ENCODE measurements around the gene GAK. TPM values are rescaled to one million over a fixed set of nuclear protein-coding genes. Genes with fewer than 3 reads are reported as not detected.

The GAK gene
- total and polyA plus RNA-seq, 2 of the 13 experiments (the other 11 are each of a cell fraction or from before 2014, with no cell fraction given), result 17.5 to 44.3 TPM

GRCh38 chr4:914531-914930, 17.6 kb downstream of the GAK start:
- Histone ChIP-seq H3K36me3 (replicated peaks in 1 of 2; ENCODE audit: control insufficient read depth in 1 of 2, insufficient read depth in 2 of 2, low read length in 2 of 2) (peaks cover 9 to 23% of the 10 kb centered on the region in 2 experiments; a peak in 4 of 5 replicates), H3K4me1 (ENCODE audit: insufficient read depth, low read length) (no peaks in the 10 kb centered on the region), H3K9ac (ENCODE audit: insufficient read depth, low read depth, low read length) (no peak overlapping the region), H4K20me1 (ENCODE audit: insufficient read depth, low read length) (no peaks in the 10 kb centered on the region), H3K27me3 (ENCODE audit: control insufficient read depth in 1 of 2, insufficient read depth in 2 of 2, low read length in 2 of 2) (no peaks in the 10 kb centered on the region), H3K4me2 (ENCODE audit: low read depth, low read length) (no peak overlapping the region), H3K27ac (ENCODE audit: extremely low read length, insufficient read depth, low read length) (no peak overlapping the region), H3K4me3 (replicated peaks in 1 of 3; ENCODE audit: insufficient read depth in 1 of 3, low read depth in 2 of 3, low read length in 3 of 3) (no peak overlapping the region), H3K79me2 (ENCODE audit: insufficient read depth, low read length) (peaks cover 43% of the 10 kb centered on the region), H3K9me3 (ENCODE audit: low read length) (no peaks in the 10 kb centered on the region), H2AFZ (ENCODE audit: low read length) (no peak overlapping the region)
- FAIRE-seq (no peak), ATAC-seq (no peak), DNase-seq (ENCODE audit: low spot score) (no peak)
- 100% methylated on average over 5 of the region's 21 CpGs for WGBS (ENCODE audit: low lambda C conversion rate)
- ChIA-PET POLR2A (no interaction called here), CTCF (ENCODE audit: low intra/inter-chr PET ratio, low total read pairs) (no interaction called here)
- TF ChIP-seq KLF11 (CRISPR knock-in tag; IDR thresholded peaks at IDR 0.05), result no peak
- no peak for TF ChIP-seq HNRNPL (IDR thresholded peaks at IDR 0.05; ENCODE audit: low read depth, low read length)
- no peak for TF ChIP-seq ZNF761 (CRISPR knock-in tag; conservative IDR thresholded peaks at IDR 0.05)
- TF ChIP-seq ZNF282 (IDR thresholded peaks at IDR 0.05; ENCODE audit: partially characterized antibody), result no peak
- no peak for TF ChIP-seq CENPX (CRISPR knock-in tag; IDR thresholded peaks at IDR 0.05)
- intact Hi-C loops (cut with micrococcal nuclease; ENCODE audit: unreplicated experiment), result no loop called here
- no TSS peak for BruUV-seq (replicated peaks)
- in situ Hi-C loops (cut with HindIII; ENCODE audit: extremely low pct_ligation_motif_present, low pct_unique_long_range_greater_than_20kb), result no loop called here

DNA sequence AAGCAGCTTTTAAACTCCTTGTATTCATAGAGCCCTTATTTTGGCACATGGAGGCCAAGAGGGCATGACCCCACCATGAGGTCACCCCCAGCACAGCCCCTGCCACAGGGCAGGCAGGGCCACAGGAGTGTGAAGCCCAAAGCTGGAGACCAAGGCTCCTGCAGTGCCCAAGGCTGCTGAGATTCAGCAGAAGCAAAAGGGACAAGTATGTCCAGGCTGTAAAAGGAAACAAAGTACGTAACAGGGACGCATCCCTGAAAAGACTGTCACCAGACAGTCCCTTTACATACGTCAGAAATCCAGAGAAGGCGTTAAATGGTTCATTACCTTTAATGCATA, 18.9 kb downstream of the GAK start:
- H3K27ac ChIP-seq (ENCODE audit: extremely low read length, insufficient read depth, low read length), result no peak overlapping the region

More for the DNA sequence above, 18.9 kb downstream of the GAK start:
- ChIA-PET POLR2A (no interaction called here), CTCF (ENCODE audit: low intra/inter-chr PET ratio, low total read pairs) (no interaction called here)
- Histone ChIP-seq H3K36me3 (replicated peaks in 1 of 2; ENCODE audit: control insufficient read depth in 1 of 2, insufficient read depth in 2 of 2, low read length in 2 of 2) (peaks cover 11 to 26% of the 10 kb centered on the region in 2 experiments; a peak in 4 of 5 replicates), H2AFZ (ENCODE audit: low read length) (no peak overlapping the region), H3K4me3 (replicated peaks in 1 of 3; ENCODE audit: insufficient read depth in 1 of 3, low read depth in 2 of 3, low read length in 3 of 3) (no peak overlapping the region), H3K9ac (ENCODE audit: insufficient read depth, low read depth, low read length) (no peak overlapping the region), H3K27me3 (ENCODE audit: control insufficient read depth in 1 of 2, insufficient read depth in 2 of 2, low read length in 2 of 2) (no peaks in the 10 kb centered on the region), H3K79me2 (ENCODE audit: insufficient read depth, low read length) (peaks cover 32% of the 10 kb centered on the region), H4K20me1 (ENCODE audit: insufficient read depth, low read length) (no peaks in the 10 kb centered on the region), H3K4me1 (ENCODE audit: insufficient read depth, low read length) (no peaks in the 10 kb centered on the region), H3K4me2 (ENCODE audit: low read depth, low read length) (no peak overlapping the region), H3K9me3 (ENCODE audit: low read length) (no peaks in the 10 kb centered on the region)
- no TSS peak for BruUV-seq (replicated peaks)
- in situ Hi-C loops (cut with HindIII; ENCODE audit: extremely low pct_ligation_motif_present, low pct_unique_long_range_greater_than_20kb) (no loop called here), intact Hi-C loops (cut with micrococcal nuclease; ENCODE audit: unreplicated experiment) (no loop called here)
- no peak for ATAC-seq
- no peak for DNase-seq (ENCODE audit: low spot score)
- FAIRE-seq, result no peak
- TF ChIP-seq ZFP36L2 (CRISPR knock-in tag; IDR thresholded peaks at IDR 0.05) (no peak), ZNF615 (CRISPR knock-in tag; IDR thresholded peaks at IDR 0.05; ENCODE audit: borderline replicate concordance) (no peak), ZNF260 (CRISPR knock-in tag; IDR thresholded peaks at IDR 0.05; ENCODE audit: borderline replicate concordance, low read depth) (no peak), ARHGAP35 (CRISPR knock-in tag; IDR thresholded peaks at IDR 0.05; ENCODE audit: borderline replicate concordance) (no peak), EHMT2 (IDR thresholded peaks at IDR 0.05; ENCODE audit: borderline replicate concordance, low read depth, low read length) (no peak), FOXM1 (CRISPR knock-in tag; IDR thresholded peaks at IDR 0.05) (no peak), ZNF607 (CRISPR knock-in tag; IDR thresholded peaks at IDR 0.05; ENCODE audit: borderline replicate concordance) (no peak), ZNF512B (CRISPR knock-in tag; IDR thresholded peaks at IDR 0.05; ENCODE audit: borderline replicate concordance) (no peak), JDP2 (CRISPR knock-in tag; IDR thresholded peaks at IDR 0.05; ENCODE audit: borderline replicate concordance) (no peak), ZFYVE20 (CRISPR knock-in tag; IDR thresholded peaks at IDR 0.05; ENCODE audit: borderline replicate concordance, low read depth) (no peak), CREBL2 (CRISPR knock-in tag; IDR thresholded peaks at IDR 0.05; ENCODE audit: borderline replicate concordance) (no peak)
- WGBS (ENCODE audit: low lambda C conversion rate), result 97% methylated on average over 4 of the region's 4 CpGs
